GM18873 (cell line): ENCODE results near the gene MEX3B.
A peak's percentile ranks its signal among the peaks of the same experiment; 100 is the strongest.

Source experiments
- ATAC-seq: cut with Tn5 transposase; IDR thresholded peaks from one replicate; pipeline ENCODE4 v1.9.1; 2021; ENCODE audit warnings: mild to moderate bottlenecking, moderate library complexity, moderate number of reproducible peaks; ENCODE audit not compliant: unreplicated experiment, low FRiP score

MEX3B gene

GRCh38 chr15:82045892-82046665 lies at the start of gene MEX3B:
Gene MEX3B (minus strand): TSS chr15:82046018. CDS start chr15:82045705, 313 bp downstream.
- peak; percentile 63 for ATAC-seq

DNA sequence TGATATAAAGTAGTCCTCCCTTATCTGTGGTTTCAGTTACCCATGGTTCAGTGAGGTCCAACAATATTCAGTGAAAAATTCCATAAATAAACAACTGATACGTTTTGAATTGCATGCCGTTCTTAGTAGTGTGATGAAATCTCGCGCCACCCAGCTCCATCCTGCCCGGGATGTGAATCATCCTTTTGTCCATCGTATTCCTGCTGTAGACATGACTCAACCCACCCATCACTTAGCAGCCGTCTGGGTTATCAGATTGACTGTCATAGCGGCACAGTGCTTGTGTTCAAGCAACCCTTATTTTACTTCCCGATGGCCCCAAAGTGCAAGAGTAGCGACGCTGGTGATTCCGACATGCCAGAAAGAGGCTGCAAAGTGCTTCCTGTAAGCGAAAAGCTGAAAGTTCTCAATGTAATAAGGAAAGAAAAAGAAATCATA lies 48.0 kb upstream of the MEX3B start:
- ATAC-seq = no peak

GRCh38 chr15:82093325-82093724 lies 47.5 kb upstream of the MEX3B start:
- ATAC-seq = no peak

DNA sequence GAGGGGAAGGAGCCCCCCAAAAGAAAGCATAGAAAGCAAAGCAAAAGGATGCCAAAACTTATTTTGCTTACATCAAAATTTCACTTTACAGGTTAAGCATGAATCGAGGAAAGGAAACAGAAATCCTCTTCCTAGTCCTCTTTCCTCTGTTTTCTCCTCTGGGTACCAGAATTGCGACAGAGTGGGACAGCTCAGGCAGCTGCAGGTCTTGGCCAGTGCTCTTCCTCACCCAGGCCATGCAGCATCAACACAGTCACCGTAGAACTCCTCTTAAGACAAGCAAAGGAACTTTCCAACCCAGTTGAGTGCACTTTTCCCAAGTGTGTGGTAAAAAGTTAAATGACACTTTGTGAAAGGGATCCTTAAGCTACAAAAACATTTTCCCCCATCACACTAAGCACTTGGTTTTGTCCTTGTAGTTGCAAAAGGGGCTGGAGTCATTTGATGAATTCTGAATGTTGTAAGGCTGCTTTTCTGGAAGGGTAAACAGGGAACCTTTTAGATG lies 45.9 kb upstream of the MEX3B start:
- ATAC-seq = no peak

- no peak for ATAC-seq
These were observed 40.6 kb upstream of the MEX3B start for GRCh38 chr15:82086243-82086995.

- ATAC-seq = no peak
These were observed 36.3 kb upstream of the MEX3B start for GRCh38 chr15:82081914-82082762.

- no peak for ATAC-seq
These were observed 35.0 kb upstream of the MEX3B start for GRCh38 chr15:82080774-82081173.

- ATAC-seq = no peak
These were observed 33.9 kb upstream of the MEX3B start for GRCh38 chr15:82079736-82080135.

GRCh38 chr15:82074610-82075009 lies 28.8 kb upstream of the MEX3B start:
- ATAC-seq = no peak

DNA sequence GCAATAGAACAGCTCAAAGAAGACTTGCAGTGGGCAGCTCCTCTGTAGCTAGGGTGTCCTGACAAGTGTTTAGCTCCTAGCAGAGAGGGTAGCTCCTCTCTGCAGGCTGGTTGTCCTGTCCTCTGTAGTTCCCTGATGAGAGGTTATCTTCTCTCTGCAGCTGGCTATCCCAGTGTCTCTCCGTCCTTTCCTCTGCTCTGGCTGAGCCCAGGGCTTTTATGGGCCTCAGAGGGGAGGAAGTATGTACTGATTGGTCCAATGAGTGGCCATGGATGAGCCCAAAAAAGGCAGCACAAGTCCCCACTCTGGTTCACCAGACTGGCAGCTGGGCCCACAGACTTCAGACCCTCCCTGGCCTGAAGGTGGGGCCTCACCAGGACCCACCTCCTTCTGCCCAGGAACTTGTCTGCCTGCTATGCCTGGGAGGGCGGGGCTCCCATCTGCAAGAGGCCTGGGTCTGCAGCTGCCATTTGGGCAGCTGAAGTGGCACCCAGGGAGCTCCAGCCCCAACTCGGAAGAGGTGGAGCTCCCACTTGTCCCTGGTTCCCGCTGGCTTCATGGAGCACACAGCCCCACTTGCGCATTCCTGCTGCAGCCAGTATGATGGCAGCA lies 27.2 kb upstream of the MEX3B start:
- ATAC-seq = no peak

DNA sequence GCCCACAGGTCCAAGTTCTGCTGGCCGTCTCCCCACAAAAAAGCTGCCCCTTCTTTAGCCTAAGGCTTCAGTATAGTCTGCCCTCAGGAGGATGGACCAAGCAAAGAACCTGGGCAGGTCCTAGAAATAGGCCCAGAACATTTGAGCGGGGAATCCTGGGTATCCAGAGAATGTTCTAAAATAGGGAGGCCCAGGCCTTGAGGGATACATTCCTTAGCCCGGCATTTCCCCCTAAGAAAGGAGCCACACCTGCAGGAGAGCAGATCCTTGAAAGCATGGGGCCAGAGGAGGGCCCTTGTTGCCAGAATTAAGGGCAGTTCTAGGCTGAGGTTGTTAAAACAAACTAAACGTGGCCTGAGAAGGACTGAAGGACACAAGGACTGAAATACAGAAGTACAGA lies 20.6 kb upstream of the MEX3B start:
- no peak for ATAC-seq

- ATAC-seq = no peak
These were observed 19.0 kb upstream of the MEX3B start for GRCh38 chr15:82064824-82065223.

DNA sequence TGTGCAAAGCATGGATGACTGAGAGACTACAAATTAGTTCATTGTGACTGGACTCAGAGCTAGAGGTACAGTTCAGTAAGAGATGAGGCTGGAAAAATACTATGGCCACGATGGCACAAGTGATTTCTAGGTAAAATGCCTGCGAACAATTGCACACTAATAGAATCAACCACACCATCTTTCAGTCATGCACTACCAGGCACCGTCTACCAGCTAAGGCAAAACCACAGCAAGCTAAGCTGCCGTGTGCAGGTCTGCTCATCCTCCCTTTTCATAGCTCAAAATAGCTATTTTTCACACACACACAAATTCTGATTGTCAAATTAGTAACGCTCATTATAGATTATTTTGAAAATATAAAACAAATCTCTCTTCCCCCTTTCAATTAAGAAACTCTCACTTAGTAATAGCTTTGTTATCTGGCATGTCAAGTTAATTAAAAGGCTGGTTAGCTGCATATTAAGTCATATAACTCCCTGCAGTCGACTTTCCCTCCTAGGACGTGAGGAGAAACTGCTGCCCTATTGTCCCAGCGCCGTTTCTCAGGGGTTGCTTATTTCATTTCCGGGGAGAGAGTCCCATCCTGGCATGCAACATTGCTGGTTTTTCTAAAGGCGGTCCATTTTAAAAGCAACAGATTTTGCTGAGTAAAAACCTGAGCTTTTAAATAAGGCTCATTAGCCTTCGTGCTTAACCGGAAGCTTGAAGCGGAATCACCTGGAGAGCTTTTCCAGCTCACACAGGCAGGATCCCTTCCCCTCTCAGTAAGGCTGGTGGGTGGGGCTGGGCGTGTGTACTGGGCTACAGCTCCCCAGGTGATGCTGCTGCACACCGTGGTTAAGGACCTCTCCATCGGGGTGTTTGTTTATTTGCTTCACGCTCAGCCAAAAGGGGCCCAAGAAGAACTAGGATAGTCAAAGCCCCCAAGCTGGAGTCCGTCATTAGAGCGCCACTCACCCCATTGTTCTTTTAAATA lies 16.9 kb upstream of the MEX3B start:
- no peak for ATAC-seq

- no peak for ATAC-seq
These were observed 15.0 kb upstream of the MEX3B start for GRCh38 chr15:82060817-82061216.

GRCh38 chr15:82058517-82059204 lies 12.8 kb upstream of the MEX3B start:
- ATAC-seq = no peak

DNA sequence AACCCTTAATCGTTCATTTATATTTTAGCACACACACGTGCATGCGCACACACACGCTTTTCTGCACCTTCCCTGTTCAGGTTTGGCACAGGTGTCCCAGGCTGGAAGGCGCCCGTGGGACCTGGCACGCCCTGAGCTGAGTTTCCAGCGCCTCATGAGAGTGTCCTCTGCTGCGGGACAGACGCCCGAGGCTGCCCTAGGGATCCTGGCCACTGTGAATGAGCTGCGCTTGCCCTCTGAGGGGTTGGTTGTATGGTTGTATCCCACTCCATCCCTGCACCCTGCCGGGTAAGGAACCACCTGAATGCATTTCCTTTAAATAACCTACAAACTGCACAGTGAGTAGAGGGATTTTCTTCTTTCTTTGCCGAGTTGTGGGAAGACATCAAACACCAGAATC lies 12.2 kb upstream of the MEX3B start:
- ATAC-seq = no peak

GRCh38 chr15:82056958-82057823 lies 11.4 kb upstream of the MEX3B start:
- ATAC-seq = no peak

DNA sequence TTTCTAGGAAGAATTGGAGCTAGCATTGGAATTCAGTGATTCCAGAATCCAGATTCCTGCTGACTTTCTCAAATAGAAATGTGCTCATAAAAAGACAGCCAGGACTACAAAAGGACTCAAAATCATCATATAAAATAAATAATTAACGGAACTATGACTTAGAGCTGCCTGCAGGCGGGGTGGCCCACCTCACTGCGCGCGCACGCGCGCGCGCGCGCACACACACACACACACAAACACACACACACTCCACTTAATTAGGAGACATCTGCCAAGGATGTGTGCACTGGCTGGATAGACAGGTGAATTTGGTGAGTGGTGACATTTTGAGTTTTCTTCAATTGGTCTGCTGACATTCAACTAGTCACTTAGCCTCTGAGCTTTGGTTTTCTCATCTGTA lies 6.9 kb upstream of the MEX3B start:
- no peak for ATAC-seq
